Epithelial cell of proximal tubule (primary cell): ENCODE measurements around the gene PLD5. TPM values are rescaled to one million over a fixed set of nuclear protein-coding genes. Genes with fewer than 3 reads are reported as not detected.
"Not testable (repeated sequence)": the region's sequence is repeated elsewhere in the genome, so short reads cannot be mapped to it uniquely, and the experiment has no call there.

Experiments
- DNase-seq: peaks from one replicate; pipeline ENCODE4 v3.0.0-alpha.2; 2011; ENCODE audit warnings: low read depth
- H3K4me3 ChIP-seq: 2 replicates; pipeline ENCODE4 v1.5.1; 2011; ENCODE audit warnings: low read depth, mild to moderate bottlenecking, low read length
- CTCF ChIP-seq: conservative IDR thresholded peaks from 2 replicates; pipeline ENCODE4 v1.5.1; 2012; ENCODE audit warnings: low read depth, mild to moderate bottlenecking, low read length
- total RNA-seq: library from RNA; depleted of rRNA; stranded (reverse); fragments of >200 nt; gene quantifications from 2 replicates; pipeline ENCODE4 v1.2.3, GENCODE V29; 2015

PLD5 gene
- total RNA-seq, 1 donor from 2014 or later, result 3.7 TPM

- H3K4me3 ChIP-seq, result no peak overlapping the region
- DNase-seq, result no peak
- TF ChIP-seq CTCF, result no peak
Measured at GRCh38 chr1:242083742-242084141, 440.8 kb downstream of the PLD5 start.

GRCh38 chr1:242081446-242081845 lies 443.1 kb downstream of the PLD5 start:
- H3K4me3 ChIP-seq, result no peak overlapping the region
- DNase-seq, result no peak
- TF ChIP-seq CTCF, result no peak

- no peak overlapping the region for H3K4me3 ChIP-seq
- TF ChIP-seq CTCF, result no peak
- DNase-seq, result no peak
Measured at GRCh38 chr1:242065813-242066212, 458.7 kb downstream of the PLD5 start.

GRCh38 chr1:242062271-242062670 lies 462.2 kb downstream of the PLD5 start:
- no peak overlapping the region for H3K4me3 ChIP-seq
- DNase-seq, result no peak
- no peak for TF ChIP-seq CTCF

GRCh38 chr1:242059976-242060375 lies 464.5 kb downstream of the PLD5 start:
- TF ChIP-seq CTCF, result no peak
- no peak for DNase-seq
- no peak overlapping the region for H3K4me3 ChIP-seq

GRCh38 chr1:242058582-242058981 lies 465.9 kb downstream of the PLD5 start:
- not testable (repeated sequence) for H3K4me3 ChIP-seq, DNase-seq

- not testable (repeated sequence) for DNase-seq
Measured at GRCh38 chr1:242058181-242058580, 466.3 kb downstream of the PLD5 start.

GRCh38 chr1:242057745-242058115 lies 466.8 kb downstream of the PLD5 start:
- DNase-seq, result no peak
- TF ChIP-seq CTCF, result no peak

More at GRCh38 chr1:242058181-242058580, 466.3 kb downstream of the PLD5 start:
- not testable (repeated sequence) for H3K4me3 ChIP-seq

More at GRCh38 chr1:242057745-242058115, 466.8 kb downstream of the PLD5 start:
- no peak overlapping the region for H3K4me3 ChIP-seq
